ENCODE results near the gene PLA2G2F.
"Not testable (repeated sequence)": the region's sequence is repeated elsewhere in the genome, so short reads cannot be mapped to it uniquely, and the experiment has no call there.

PLA2G2F gene

DNA sequence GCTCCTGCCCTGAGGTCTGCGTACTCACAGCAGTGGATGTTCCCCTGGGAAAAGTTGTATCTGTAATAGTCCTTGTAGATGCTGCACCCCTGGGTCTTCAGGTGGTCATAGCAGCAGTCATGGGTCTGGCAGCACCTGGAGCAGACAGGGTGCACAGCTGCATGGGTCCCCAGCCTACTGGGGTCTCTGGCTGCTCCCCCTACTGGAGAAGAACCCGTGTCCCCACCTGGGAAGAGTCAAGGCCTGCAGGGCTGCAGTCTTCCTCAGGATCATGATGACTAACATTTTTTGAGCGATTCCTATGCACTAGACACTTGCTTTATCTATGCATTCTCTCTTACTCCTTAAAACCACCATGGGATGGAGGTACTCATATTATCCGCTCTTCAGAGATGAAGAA is 23.6 kb upstream of the PLA2G2F start:
- no peak for DNase-seq

DNA sequence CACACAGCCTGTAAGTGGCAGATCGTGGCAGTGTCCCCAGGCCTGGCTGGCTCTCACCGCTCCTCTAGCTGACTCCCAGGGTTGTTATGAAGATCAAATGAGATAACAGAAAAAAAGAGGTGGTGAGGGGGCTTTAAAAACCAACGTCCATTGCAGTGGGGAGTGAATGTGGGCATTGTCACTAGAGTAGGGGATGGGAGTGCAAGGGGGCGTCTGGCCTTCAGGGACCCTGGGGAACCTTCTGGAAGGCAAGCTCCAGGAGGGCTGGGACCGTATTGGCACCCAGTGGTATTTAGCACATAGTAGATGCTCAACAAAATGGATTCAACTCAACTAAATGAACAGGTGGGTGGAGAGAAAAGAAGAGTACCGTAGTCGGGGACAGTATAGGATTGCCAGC is 23.2 kb upstream of the PLA2G2F start:
- no peak for DNase-seq

DNA sequence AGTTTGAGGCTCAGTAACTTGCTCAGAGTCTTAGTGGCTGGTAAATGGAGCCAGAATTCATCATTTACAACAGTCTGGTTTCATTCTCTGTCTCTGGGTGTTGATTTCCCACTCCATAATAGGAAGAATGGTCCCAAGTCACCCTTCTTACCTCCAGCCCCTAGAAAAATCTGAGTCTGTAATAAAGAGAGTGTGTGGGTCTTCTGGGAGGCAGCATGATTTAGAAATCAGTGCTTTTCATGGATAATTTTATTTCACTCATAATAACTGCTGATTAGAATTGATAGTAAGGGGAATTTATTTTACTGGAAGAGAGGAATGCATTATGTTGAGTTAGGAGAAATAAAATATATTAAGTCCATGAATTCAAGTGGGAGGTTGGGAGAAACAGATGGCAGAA is 21.9 kb upstream of the PLA2G2F start:
- DNase-seq: no peak

DNA sequence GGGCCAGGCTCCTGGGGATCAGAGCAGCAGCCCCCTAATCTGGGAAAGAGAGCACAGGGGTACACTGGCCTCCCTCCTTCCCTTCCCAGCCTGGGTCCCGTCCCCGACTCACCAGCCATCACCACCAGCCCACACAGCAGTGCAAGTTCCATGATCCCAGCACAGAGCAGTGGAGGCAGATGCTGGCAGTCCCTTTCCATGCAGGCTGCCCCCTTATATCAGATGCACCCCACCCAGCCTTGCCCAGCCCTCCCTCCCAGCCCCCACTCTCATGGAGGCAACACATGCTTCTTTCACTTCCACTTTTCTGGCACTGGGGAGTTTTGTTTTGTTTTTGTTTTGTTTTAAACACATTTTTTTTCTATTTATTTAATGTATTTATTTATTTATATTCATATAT is 19.8 kb upstream of the PLA2G2F start, which contains the start of gene PLA2G2D:
TSS of gene PLA2G2D (minus strand) at position 190 of the 400 bp plus-strand sequence. CDS start at position 152, 38 bp downstream.
- no peak for DNase-seq

DNA sequence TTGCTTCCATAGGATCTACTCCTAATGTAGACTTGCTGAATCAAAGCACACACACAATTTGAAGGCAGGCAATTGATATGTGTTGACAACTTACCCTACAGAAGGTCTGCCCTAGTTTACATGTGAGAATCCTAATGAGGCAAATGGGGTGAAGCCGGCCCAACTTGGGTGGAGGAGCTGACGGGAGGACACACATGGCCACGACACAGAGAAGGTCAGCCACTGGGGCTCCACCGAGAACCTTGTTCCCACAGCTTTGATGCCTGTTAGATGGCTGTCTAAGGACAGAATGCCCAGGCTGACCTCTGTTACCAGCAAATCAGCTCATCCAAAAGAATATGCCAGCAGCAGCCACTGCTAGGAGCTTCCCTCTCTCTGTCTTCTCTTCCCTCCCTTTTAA is 18.3 kb upstream of the PLA2G2F start:
- DNase-seq: no peak

DNA sequence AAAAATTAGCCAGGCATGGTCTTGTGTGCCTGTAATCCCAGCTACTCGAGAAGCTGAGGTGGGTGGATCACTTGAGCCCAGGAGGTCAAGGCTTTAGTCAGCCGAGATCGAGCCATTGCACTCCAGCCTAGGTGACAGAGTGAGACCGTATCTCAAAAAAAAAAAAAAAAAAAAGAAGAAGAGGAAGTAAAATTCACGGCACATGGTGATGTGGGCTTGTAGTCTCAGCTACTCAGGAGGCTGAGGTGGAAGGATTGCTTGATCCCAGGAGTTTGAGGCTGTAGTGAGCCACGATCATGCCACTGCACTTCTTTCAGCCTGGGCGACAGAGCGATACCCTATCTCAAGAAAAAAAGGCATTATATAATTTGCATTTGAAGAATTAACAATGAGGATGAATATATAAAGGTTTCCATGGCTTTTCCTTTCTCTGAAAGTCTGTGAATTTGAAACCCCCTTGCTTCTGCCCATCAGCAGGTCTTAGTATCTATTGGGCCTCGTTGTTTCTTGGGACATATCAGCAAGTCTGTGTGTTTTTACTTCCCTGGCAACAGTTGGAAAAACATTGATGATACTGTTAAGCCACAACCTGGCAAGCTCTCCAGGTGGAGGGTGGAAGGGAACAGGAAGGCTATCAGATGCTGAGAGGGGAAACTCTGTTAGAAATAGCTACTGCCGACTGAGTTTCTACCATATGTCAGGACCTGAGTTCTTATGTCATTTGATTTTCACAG is 15.2 kb upstream of the PLA2G2F start:
- no peak for DNase-seq

DNA sequence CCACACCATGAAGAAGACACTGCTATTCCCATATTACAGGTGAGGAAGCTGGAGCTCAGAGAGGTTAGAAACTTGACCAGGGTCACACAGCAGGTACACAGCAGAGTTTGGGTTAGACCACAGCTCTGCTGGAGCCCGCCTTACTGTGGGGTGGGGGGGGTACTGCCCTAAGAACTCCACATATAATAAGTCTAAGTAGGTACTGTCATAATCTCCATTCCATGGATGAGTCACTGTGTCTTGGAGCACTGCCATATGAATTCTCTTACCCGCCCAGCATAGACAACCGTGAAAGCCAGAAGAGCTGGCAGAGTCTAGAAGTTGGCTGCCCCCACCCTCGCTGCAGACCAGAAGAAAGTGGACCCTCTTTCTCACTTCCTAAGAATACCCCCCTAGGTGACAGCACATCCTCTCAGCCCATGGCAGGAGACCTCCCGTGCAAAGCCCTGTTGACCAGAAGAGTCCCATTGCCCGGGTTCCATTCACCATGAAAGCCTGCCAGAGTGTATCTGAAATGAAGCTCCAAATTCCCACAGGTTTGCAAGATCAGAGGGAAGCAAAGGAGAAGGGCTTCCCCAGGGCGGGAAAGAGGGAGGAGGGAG is 14.6 kb upstream of the PLA2G2F start:
- no peak for DNase-seq

DNA sequence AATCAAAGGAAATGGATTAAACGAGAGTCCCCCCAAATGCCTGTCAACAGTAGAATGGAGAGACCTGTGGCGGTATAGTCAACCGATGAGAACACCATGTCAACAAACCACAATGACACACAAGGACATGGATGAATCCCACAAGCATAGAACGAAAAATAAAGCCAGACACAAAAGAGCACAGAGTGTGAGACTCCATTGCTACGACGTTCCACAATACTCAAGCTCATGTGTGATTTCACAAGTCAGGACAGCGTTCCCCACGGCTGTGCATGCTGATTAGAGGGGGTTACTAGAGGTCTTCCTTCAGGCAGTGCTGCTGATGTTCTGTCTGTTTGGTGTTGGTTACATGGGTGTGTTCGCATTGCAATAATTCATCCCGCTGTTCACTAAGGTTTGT is 14.0 kb upstream of the PLA2G2F start:
- no peak for DNase-seq

DNA sequence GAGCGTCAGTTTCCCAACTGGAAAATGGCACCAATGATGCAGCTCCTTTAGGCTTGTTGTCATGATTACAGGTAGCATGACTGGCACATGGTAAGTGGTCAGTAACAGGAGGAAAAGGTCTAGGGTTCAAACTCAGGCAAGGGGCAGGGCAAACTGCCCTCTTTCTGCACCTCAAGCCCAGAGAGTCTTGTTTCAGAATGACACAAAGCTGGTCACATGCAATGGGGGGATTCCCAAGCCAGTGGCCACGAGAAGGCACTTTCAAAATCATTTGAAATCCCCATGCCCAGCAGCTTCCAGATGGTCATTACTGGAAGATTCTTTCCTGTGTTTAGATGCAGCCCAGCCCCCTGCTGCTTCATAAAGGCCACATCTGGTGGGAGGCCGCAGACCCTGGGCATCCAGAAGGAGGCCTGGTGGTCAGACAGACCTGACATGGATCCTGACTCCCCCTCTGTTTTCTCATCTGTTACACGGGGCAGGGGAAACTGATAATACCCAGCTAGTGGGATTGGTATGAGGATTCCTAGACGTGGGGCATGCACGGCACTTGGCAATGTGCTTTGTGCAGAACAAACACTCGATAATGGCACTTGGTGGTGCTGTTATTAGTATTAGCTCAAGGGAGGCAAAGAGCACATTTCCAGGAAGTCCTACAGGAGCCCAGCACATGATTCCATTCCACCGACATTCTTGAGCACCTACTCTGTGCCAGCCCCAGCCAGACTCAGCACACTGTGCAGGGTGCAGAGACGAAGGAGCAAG is 12.9 kb upstream of the PLA2G2F start:
- DNase-seq: no peak

DNA sequence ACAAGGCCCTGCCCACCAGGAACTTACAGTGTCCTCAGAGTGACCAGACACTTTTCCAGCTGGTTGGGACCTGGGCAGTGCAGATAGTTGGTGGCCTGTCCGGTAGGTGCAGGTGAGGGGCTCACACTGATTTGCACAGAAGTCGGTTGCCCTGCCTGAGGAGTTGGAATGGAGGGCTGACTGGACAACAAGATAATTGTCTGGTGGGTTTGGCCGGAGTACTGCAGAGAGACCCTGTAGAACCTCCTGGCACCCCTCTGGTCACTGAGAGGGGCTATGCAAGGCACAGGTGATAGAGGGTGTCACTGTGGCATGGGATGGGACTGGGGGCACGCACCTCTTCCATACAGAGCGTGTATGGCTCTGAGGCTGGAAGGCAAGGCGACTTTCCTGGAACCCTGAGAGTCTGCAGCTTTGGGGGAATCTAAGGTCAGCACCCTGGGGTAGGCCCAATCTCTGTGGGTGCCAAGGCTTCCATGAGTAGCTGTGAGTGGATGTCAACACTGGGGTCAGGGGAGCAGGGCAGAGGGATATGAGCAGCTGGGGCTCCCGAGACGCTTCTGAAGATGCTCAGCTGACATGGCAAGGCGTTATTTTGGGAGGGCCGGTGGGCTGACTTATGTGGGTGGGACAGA is 12.2 kb upstream of the PLA2G2F start:
- no peak for DNase-seq

DNA sequence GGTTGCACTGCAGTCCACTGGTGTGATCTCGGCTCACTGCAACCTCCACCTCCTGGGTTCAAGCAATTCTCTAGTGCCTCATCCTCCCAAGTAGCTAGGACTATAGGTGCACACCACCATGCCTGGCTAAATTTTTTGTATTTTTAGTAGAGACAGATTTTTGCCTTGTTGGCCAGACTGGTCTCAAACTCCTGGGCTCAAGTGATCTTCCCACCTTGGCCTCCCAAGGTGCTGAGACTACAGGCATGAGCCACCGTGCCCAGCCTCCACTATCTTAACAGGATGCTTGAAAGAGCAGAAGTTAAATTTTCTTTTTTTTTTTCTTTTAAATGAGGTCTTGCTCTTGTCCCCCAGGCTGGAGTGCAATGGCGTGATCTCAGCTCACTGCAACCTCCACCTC is 8.6 kb upstream of the PLA2G2F start:
- not testable (repeated sequence) for DNase-seq

DNA sequence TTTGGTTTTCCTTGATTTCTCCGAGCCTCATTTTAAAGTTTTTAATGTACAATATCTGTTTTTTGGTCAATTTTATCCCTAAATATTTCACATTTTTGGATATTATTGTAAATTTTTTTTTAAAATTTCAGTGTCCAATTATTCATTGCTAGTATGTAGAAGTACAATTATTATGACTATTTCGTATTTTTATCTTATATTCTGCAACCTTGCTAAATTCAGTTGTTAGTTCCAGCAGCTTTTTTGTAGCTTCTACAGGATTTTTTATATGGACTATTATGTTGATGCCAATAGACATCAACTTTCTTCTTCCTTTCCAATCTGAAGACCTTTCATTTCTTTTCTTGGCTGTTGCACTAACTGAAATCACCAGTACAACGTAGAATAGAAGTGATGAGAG is 4.1 kb upstream of the PLA2G2F start:
- DNase-seq: no peak

DNA sequence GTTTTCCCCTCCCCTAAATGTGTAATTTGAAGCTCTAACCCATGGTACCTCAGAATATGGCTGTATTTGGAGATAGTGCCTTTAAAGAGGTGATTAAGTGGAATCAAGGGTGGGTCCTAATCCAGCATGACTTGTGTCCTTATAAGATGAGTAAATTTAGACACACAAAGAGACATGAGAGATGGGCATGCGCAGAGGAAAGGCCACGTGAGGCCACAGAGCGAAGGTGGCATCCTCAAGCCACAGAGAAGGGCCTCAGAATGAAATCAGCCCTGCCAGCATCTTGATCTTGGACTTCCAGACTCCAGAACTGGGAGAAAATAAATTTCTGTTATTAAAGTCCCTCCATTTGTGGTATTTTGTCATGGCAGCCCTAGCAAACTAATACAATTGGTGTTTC is 2.9 kb upstream of the PLA2G2F start:
- no peak for DNase-seq

DNA sequence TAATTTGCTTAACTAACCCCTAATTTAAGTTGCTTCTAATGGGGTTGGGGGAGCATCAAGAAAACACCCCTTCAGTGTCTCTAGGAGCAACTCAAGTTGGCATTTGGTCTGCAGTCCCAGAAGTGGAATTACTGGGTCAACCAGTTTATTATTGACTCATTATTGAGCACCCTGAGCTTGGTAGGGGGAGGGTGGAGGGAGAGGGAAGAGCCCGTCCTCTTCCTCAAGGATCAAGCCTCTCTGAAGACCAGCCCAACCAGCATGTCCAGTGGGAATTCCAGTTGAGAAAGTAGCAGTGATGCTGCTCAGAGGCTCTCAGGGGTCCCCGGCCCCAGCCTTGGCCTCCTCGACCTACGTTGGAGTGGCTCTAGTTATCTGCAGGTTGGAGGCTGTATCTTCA is 2.1 kb upstream of the PLA2G2F start:
- DNase-seq: no peak

DNA sequence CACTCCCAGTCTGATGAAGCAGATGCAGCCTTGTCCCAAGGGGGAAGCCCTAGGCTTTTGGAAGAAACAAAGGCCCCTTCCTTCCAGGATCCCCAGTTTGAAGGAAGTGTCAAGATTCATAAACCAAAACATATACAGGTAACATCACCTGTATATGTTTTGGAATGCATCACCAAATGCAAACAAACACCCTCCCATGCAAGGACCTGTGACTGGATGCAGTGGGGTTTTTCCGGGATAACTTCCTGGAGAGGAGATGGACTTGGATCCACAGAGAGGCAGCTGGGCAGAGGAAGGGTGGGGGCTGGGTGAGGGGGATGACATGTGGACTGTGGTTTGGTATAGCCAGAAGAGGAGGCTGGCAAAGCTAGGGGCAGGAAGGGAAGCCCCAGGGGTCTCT is 1.5 kb upstream of the PLA2G2F start:
- DNase-seq: no peak

DNA sequence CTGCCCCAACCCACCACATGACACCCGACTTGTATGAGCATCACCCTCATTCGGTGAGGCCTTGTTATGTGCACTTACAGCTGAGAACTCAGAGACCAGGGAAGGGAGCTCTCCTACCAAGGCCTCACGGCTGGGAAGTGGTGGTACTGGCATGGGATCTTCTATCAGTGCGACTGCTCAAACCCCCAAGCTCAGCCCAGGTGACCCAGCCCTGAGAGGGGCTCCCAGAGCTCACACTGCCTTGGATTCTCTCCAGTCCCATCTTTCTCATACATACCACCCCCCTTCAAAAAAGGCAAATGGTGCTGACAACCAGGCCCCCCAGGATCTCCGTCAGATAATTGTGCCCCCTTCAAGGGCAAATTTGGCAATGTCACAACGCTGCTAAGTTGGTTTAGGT is 777 bp upstream of the PLA2G2F start:
- DNase-seq: no peak

DNA sequence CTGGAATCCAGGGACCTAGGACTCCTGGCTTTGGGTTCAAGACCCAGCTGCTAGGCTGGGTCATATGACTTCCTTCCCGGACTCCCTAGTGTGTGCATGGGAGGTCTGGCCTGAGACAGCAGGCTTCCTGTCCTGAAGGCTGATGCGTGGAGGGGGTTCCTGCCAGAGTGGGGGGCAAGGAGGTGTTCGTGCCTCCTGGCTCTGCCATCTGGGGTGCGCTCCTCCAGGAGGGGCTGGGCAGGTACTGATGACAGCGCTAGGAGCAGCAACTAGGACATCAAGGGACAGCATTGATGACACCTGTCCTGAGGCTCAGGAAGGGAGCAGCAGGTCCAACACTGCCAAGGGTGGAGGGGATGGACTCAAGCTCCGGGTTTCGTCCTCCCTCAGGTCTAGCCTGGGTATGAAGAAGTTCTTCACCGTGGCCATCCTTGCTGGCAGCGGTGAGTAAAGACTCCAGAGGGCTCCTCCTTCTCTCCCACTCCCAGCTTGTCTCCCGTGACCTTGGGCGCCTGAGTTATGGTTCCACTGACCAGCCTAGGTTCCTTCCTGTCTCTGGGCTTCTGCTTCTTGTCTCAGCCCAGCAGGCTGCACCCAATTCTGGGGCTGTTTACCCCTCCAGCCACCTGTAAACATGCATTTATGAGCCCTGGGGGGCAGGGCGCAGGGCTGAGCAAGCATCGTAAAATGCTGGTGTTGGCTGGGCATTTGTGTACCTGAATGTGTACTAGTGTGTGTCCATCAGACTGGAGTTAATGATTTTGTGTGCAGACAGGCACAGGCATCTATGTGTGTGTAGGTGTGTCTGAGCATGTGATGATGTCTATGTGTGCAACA is 871 bp downstream of the PLA2G2F start:
- DNase-seq: no peak

DNA sequence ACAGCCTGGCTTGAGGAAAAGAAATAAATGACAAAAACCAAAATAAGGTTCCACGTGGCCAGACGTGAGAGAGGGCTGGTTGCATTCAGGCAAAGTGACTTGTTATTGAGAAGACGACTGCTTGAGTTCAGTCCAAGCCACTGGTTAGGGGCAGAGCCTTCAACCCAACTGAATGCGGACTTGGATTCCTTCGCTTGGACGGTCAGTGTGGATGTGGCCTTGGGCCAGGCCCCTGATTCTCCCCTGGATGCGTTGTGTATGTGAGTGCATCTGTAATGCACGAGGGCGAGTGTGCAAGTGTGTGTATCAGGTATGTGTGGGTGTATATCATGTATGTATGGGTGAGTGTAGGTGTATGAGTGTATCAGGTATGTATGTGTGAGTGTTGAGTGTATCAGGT is 1.9 kb downstream of the PLA2G2F start:
- no peak for DNase-seq

DNA sequence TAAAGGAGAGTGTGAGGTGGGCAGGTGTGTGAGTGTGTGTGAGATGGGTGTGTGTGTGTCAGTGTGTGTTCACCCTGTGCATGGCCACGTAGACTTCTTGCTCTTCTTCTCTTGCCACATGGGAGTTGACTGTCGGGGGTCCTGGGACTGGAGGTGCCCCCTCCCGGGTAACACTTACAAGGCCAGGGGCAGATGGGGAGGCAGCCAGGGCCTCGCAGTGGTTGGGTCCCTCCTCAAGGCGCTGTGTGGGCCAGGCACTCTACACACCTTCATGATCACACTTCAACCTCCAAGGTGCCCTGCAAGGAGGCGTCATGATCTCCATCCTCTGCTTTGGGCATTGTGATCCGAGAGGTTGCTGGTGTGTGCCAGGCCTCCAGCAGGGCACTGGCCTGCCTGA is 2.3 kb downstream of the PLA2G2F start:
- no peak for DNase-seq

DNA sequence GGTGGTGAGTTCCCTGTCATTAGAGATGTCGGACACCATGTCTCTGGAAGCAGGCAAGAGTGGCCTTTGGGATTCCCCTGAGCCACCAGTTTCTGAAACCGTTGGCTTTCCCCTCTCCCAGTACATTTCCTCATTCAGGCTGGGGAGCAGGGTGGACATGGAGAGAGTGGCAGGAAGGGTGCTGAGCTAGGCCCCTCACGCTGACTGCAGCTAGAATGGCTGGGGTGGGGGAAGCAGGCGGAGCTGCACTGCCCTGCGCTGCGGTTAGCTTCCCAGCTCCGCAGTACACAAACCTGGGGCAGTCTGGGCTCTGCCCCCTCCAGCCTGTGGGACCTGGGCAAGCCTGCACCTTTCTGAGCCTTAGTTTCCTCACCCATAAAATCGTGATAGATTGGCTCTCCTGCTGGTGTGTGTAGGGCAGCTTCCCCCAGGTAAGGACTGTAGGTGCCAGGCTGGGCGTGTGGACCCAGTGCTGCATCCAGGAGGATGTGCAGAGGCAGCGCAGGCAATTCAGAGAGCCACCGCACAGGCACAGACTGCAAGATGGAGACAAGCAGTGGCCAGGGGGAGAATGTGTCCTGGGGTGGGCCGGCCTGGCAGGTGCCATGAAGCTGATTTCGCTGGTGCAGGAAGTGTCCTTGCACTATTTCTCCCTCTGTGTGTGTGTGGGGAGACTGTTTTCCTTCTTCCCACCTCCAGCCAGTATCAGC is 3.0 kb downstream of the PLA2G2F start:
- no peak for DNase-seq

DNA sequence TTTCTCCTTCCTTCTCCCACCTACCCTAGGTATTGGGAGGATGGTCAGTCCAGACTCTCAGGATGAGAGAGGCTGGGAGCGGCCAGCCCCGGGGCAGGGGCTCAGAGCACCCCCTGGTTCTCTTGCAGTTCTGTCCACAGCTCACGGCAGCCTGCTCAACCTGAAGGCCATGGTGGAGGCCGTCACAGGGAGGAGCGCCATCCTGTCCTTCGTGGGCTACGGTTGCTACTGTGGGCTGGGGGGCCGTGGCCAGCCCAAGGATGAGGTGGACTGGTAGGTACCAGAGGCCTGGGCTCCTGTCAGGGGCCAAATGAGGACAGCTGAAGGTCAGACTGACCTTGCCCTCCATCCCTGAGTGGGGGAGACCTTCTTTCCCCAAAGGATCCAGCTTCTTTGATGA is 4.2 kb downstream of the PLA2G2F start:
- DNase-seq: no peak
